Measurements from ENCODE around the gene SLC25A17. TPM values are rescaled to one million over a fixed set of nuclear protein-coding genes. Genes with fewer than 3 reads are reported as not detected.
"Not testable (repeated sequence)": the region's sequence is repeated elsewhere in the genome, so short reads cannot be mapped to it uniquely, and the experiment has no call there.

SLC25A17 gene, protein sequence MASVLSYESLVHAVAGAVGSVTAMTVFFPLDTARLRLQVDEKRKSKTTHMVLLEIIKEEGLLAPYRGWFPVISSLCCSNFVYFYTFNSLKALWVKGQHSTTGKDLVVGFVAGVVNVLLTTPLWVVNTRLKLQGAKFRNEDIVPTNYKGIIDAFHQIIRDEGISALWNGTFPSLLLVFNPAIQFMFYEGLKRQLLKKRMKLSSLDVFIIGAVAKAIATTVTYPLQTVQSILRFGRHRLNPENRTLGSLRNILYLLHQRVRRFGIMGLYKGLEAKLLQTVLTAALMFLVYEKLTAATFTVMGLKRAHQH
- 10 to 100 TPM; 23.4 to 44.1 (median 31.6) TPM for total RNA-seq
- 10 to 100 TPM; 51.8 to 61.4 TPM for polyA plus RNA-seq
- long read RNA-seq, donor 1, transcript SLC25A17-210 (9 exons, 2,262 nt) = major isoform, 136 of 169 reads
- long read RNA-seq, donor 1, partial matches to known transcripts = 1 of 169 reads
- long read RNA-seq, donor 1, other reads (novel, unspliced or antisense) = 27 of 169 reads
- long read RNA-seq, donor 2, transcript SLC25A17-210 (9 exons, 2,262 nt) = major isoform, 16 of 60 reads
- long read RNA-seq, donor 2, partial matches to known transcripts = 44 of 60 reads
- long read RNA-seq, donor 2, other reads (novel, unspliced or antisense) = 0 of 60 reads
- long read RNA-seq, donor 3, transcript SLC25A17-210 (9 exons, 2,262 nt) = major isoform, 45 of 56 reads
- long read RNA-seq, donor 3, partial matches to known transcripts = 0 of 56 reads
- long read RNA-seq, donor 3, other reads (novel, unspliced or antisense) = 8 of 56 reads

DNA sequence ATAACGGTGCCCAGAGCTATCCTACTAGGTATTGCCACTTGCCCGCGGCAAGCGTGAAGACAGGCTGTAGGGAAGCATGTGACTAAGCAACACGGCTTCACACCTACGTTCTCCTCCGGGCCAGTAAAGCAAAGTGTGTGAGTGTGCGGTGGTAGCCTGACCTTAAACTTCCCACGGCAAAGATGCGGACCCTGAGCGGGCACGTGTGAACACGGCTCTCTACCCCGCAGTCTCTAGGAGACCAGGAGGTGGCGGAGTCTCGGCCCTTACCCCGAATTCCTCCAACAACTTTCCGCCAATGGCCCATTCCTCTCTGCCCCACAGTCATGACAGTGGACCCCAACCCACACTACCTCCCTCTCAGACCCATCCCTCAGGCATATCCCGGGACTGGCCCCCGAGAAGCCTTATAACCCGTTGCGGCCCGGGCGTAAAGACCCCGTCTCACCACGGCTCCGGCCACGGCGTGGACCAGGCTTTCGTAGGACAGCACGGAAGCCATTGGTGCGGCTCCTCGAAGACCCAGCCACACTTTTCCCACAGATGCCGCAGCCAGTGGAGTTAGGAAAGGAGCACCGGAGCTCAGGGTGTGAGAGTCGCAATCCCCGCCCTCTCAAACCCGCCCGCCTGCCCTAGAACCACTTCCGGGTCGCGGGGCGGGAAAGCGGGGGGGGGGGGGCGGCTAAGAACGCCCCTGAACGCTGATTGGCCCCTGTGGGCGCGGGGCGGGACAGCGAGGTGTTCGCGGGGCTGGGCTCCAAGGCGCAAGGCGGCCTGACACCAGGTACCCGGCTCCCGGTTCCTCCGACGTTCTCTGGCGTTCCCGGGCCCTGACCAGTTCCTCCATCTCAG lies at the start of gene SLC25A17:
Gene SLC25A17 (minus strand): TSS at position 600 of the 852 bp plus-strand sequence. CDS start 98 bp downstream, at position 502.
- peaks cover 9% of the 10 kb centered on the region for H3K4me1 ChIP-seq (ENCODE audit: insufficient read depth)
- WGBS, 3 donors = 0% methylated on average over 55 to 60 of the region's 61 CpGs
- intact Hi-C loops (cut with DNase I) = no loop called here

DNA sequence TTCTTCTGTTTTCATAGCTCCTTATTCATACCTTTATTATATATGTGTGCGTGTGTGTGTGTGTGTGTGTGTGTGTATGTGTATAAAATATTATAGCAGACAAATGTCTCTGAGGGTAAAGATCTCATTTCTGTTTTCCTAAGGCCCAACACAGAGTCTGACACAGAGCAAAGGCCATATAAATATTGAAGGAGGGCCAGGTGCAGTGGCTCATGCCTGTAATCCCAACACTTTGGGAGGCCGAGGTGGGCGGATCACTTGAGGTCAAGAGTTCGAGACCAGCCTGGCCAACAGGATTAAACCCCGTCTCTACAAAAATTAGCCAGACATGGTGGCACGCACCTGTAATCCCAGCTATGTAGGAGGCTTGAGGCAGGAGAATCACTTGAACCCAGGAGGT lies 49.2 kb upstream of the SLC25A17 start:
- not testable (repeated sequence) for DNase-seq, H3K4me3 ChIP-seq
- WGBS, 3 donors = 76 to 81% (median 80%) methylated on average over 6 of the region's 6 CpGs

More for the DNA sequence above, at the start of gene SLC25A17:
- peak; percentile 87 to 93 (median 90) for DNase-seq
- Histone ChIP-seq H3K4me3 (peak within 1 kb of the TSS; percentile 81), H3K27ac (peak within 1 kb of the TSS; percentile 50 to 58), H3K27me3 (no peaks in the 10 kb centered on the region), H3K36me3 (no peaks in the 10 kb centered on the region), H3K9me3 (no peaks in the 10 kb centered on the region)
- no peak for TF ChIP-seq EP300 (IDR thresholded peaks at IDR 0.05)
- TF ChIP-seq, protein P1, sequence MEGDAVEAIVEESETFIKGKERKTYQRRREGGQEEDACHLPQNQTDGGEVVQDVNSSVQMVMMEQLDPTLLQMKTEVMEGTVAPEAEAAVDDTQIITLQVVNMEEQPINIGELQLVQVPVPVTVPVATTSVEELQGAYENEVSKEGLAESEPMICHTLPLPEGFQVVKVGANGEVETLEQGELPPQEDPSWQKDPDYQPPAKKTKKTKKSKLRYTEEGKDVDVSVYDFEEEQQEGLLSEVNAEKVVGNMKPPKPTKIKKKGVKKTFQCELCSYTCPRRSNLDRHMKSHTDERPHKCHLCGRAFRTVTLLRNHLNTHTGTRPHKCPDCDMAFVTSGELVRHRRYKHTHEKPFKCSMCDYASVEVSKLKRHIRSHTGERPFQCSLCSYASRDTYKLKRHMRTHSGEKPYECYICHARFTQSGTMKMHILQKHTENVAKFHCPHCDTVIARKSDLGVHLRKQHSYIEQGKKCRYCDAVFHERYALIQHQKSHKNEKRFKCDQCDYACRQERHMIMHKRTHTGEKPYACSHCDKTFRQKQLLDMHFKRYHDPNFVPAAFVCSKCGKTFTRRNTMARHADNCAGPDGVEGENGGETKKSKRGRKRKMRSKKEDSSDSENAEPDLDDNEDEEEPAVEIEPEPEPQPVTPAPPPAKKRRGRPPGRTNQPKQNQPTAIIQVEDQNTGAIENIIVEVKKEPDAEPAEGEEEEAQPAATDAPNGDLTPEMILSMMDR (IDR thresholded peaks at IDR 0.05) = peak in 1 of 3 donors; percentile 62
- TF ChIP-seq POLR2A (IDR thresholded peaks at IDR 0.05) = no peak

DNA sequence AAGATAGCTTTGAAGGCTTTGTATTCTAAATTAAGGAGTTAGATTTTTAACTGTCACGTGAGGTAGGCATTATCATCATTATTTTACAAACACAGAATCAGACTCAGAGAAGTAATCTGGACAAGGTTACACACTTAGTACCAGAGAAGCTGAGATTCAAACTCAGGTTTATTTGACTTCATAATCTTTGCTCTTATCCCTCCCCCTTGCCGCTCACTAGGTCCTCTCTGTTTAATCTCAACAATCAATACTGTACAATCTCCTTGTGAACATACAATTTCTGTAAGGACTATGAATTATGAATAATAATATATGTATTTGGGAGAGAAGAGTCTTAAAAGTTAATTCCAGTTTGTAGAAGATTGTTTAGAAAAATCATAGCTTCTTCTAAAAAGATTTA lies 48.0 kb upstream of the SLC25A17 start:
- H3K27me3 ChIP-seq = no peaks in the 10 kb centered on the region
- no peak overlapping the region for H3K4me3 ChIP-seq
- H3K9me3 ChIP-seq = no peaks in the 10 kb centered on the region
- TF ChIP-seq EP300 (IDR thresholded peaks at IDR 0.05) (no peak), POLR2A (IDR thresholded peaks at IDR 0.05) (no peak)
- TF ChIP-seq, protein P1 (IDR thresholded peaks at IDR 0.05) = no peak
- DNase-seq = no peak
- intact Hi-C loops (cut with DNase I) = no loop called here
- H3K27ac ChIP-seq = no peak overlapping the region
- H3K4me1 ChIP-seq (ENCODE audit: insufficient read depth) = no peaks in the 10 kb centered on the region
- WGBS, 3 donors = 75 to 87% (median 76%) methylated on average over 2 of the region's 2 CpGs
- H3K36me3 ChIP-seq = no peaks in the 10 kb centered on the region

More for the DNA sequence above, 49.2 kb upstream of the SLC25A17 start:
- H3K4me1 ChIP-seq (ENCODE audit: insufficient read depth); H3K9me3 ChIP-seq; H3K36me3 ChIP-seq; H3K27me3 ChIP-seq; H3K27ac ChIP-seq; intact Hi-C loops (cut with DNase I): not testable (repeated sequence)

- Histone ChIP-seq H3K27me3 (no peaks in the 10 kb centered on the region), H3K4me3 (no peak overlapping the region), H3K36me3 (no peaks in the 10 kb centered on the region), H3K27ac (no peak overlapping the region), H3K4me1 (ENCODE audit: insufficient read depth) (peaks cover 3% of the 10 kb centered on the region), H3K9me3 (no peaks in the 10 kb centered on the region)
- no peak for DNase-seq
- intact Hi-C loops (cut with DNase I) = no loop called here
- TF ChIP-seq POLR2A (IDR thresholded peaks at IDR 0.05) = no peak
- TF ChIP-seq, protein P1 (IDR thresholded peaks at IDR 0.05) = no peak
- no peak for TF ChIP-seq EP300 (IDR thresholded peaks at IDR 0.05)
- WGBS, 3 donors = 86 to 94% (median 91%) methylated on average over 2 of the region's 2 CpGs
Observed at GRCh38 chr22:40862537-40862936, 43.4 kb upstream of the SLC25A17 start.
